ENCODE results near the gene NSF.
A peak's percentile ranks its signal among the peaks of the same experiment; 100 is the strongest.
"Not testable (repeated sequence)": the region's sequence is repeated elsewhere in the genome, so short reads cannot be mapped to it uniquely, and the experiment has no call there.

NSF gene

GRCh38 chr17:46777943-46778915 is 187.8 kb downstream of the NSF start:
- DNase-seq: no peak

GRCh38 chr17:46780003-46780373 is 189.5 kb downstream of the NSF start:
- no peak for DNase-seq

- no peak for DNase-seq
Measured at GRCh38 chr17:46782250-46782953, 191.9 kb downstream of the NSF start.

- no peak for DNase-seq
Measured at GRCh38 chr17:46783031-46783593, 192.6 kb downstream of the NSF start.

GRCh38 chr17:46785696-46786095 is 195.2 kb downstream of the NSF start:
- no peak for DNase-seq

- DNase-seq: no peak
Measured at GRCh38 chr17:46787478-46787877, 197.0 kb downstream of the NSF start.

- DNase-seq: no peak
Measured at GRCh38 chr17:46788300-46788699, 197.8 kb downstream of the NSF start.

- DNase-seq: no peak
Measured at GRCh38 chr17:46788796-46789195, 198.3 kb downstream of the NSF start.

GRCh38 chr17:46789610-46790009 is 199.1 kb downstream of the NSF start:
- DNase-seq: no peak

GRCh38 chr17:46790216-46790615 is 199.7 kb downstream of the NSF start:
- no peak for DNase-seq

GRCh38 chr17:46791531-46791930 is 201.1 kb downstream of the NSF start:
- DNase-seq: no peak

- DNase-seq: no peak
Measured at GRCh38 chr17:46792071-46792470, 201.6 kb downstream of the NSF start.

GRCh38 chr17:46793023-46793422 is 202.6 kb downstream of the NSF start:
- DNase-seq: not testable (repeated sequence)

GRCh38 chr17:46793541-46793940 is 203.1 kb downstream of the NSF start:
- no peak for DNase-seq

GRCh38 chr17:46794318-46794717 is 203.8 kb downstream of the NSF start:
- DNase-seq: no peak

- DNase-seq: no peak
Measured at GRCh38 chr17:46795379-46795952, 205.0 kb downstream of the NSF start.

- DNase-seq: no peak
Measured at GRCh38 chr17:46796084-46796483, 205.6 kb downstream of the NSF start.

- no peak for DNase-seq
Measured at GRCh38 chr17:46796524-46796923, 206.1 kb downstream of the NSF start.

- no peak for DNase-seq
Measured at GRCh38 chr17:46796956-46797530, 206.6 kb downstream of the NSF start.

GRCh38 chr17:46800573-46800972 is 210.1 kb downstream of the NSF start:
- peak; percentile 75 for DNase-seq

- no peak for DNase-seq
Measured at GRCh38 chr17:46802800-46803199, 212.3 kb downstream of the NSF start.

GRCh38 chr17:46803544-46803943 is 213.1 kb downstream of the NSF start:
- DNase-seq: no peak

GRCh38 chr17:46805771-46806170 is 215.3 kb downstream of the NSF start:
- DNase-seq: no peak

All from NCI-H1694 (cell line).